ENCODE measurements around the gene ACAD11.

Gene ACAD11

DNA sequence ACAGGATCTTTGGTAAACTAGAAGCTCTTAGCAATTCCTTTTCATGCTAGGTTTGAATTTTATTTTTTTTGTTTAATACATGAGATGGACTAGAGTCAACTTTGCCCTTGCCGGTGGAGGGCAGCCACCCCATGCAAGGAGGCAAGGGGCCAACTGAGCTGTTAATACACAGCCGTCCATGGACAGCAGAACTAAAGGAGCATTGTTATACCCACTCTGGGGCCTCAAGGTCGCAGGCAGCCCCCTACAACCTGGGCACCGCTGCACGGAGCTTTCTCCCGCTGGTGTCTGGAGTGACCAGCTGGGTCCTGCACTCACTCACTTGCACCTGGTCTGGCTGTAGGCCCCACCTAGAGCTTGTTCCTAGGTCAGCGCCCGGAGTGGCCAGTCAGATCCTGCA, 110.4 kb downstream of the ACAD11 start:
- no peak for DNase-seq (ENCODE audit: extremely low spot score)
- ChIA-PET CTCF (interaction anchor here (0.6 kb wide), 1 partner anchor 45 kb away, joined by 3 read pairs; no protein-coding TSS in a partner anchor), POLR2A (no interaction called here)
- TF ChIP-seq SUZ12 (IDR thresholded peaks at IDR 0.05) = no peak
- TF ChIP-seq HDGF (IDR thresholded peaks at IDR 0.05; ENCODE audit: borderline replicate concordance) = no peak
- TF ChIP-seq FOXK2 (IDR thresholded peaks at IDR 0.05) = no peak

DNA sequence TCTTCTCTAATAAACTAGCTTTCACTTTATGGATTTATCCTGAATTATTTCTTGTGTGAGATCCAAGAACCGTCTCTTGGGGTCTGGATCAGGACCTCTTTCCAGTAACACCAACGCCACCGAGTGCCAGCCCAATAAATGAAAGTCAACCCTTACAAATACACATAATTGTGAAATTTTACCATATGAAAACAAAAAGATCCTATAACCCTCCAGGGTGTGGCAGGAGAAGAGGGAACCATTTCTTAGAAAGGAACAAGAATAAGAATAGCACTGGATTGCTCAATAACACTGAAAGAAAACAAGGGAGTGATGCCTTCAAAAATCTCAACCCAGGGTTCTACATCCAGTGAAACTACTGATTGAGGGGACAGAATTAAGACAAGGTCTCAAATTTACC, 114.1 kb downstream of the ACAD11 start:
- no peak for DNase-seq (ENCODE audit: extremely low spot score)
- ChIA-PET POLR2A (no interaction called here), CTCF (interaction anchor here (0.7 kb wide), 2 partner anchors 1699 to 1987 kb away, joined by 3 to 4 read pairs; no protein-coding TSS in a partner anchor)
- TF ChIP-seq, protein P1, sequence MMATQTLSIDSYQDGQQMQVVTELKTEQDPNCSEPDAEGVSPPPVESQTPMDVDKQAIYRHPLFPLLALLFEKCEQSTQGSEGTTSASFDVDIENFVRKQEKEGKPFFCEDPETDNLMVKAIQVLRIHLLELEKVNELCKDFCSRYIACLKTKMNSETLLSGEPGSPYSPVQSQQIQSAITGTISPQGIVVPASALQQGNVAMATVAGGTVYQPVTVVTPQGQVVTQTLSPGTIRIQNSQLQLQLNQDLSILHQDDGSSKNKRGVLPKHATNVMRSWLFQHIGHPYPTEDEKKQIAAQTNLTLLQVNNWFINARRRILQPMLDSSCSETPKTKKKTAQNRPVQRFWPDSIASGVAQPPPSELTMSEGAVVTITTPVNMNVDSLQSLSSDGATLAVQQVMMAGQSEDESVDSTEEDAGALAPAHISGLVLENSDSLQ (IDR thresholded peaks at IDR 0.05) = no peak
- TF ChIP-seq HDGF (IDR thresholded peaks at IDR 0.05; ENCODE audit: borderline replicate concordance) = no peak
- no peak for TF ChIP-seq SP1 (IDR thresholded peaks at IDR 0.05)
- TF ChIP-seq TARDBP (IDR thresholded peaks at IDR 0.05) = no peak
- no peak for TF ChIP-seq CTBP1 (IDR thresholded peaks at IDR 0.05; ENCODE audit: borderline replicate concordance)

DNA sequence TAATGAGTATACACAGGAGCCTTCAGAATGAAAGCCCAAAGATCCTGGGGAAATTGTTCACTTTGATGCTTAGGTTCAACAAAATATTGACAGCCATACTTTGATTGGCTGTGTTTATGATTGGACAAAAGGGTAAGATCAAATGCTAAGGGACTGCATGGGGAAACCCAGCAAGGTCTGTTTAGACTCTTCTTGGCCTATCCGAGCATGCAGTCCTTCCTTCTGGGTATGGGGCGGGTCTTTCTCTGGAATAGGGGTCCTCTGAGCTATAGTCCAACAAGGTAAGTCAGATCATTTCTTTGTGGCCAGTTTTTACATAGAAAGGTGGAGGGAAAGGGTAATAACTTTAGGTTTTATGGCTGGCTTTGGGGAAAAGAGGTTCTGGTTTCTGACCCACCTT, 115.5 kb downstream of the ACAD11 start:
- DNase-seq (ENCODE audit: extremely low spot score) = no peak
- no peak for TF ChIP-seq FOXA1 (IDR thresholded peaks at IDR 0.05)
- TF ChIP-seq, protein P1 (IDR thresholded peaks at IDR 0.05) = no peak
- TF ChIP-seq CTBP1 (IDR thresholded peaks at IDR 0.05; ENCODE audit: borderline replicate concordance) = no peak
- no peak for TF ChIP-seq L3MBTL2 (conservative IDR thresholded peaks at IDR 0.05)
- TF ChIP-seq ELF4 (IDR thresholded peaks at IDR 0.05) = no peak
- TF ChIP-seq NFRKB (IDR thresholded peaks at IDR 0.05) = no peak
- no peak for TF ChIP-seq TARDBP (IDR thresholded peaks at IDR 0.05)
- TF ChIP-seq ARNT (IDR thresholded peaks at IDR 0.05) = no peak
- no peak for TF ChIP-seq SUZ12 (IDR thresholded peaks at IDR 0.05)
- TF ChIP-seq ZNF384 (IDR thresholded peaks at IDR 0.05) = no peak
- TF ChIP-seq HDGF (IDR thresholded peaks at IDR 0.05; ENCODE audit: borderline replicate concordance) = no peak
- TF ChIP-seq FOXM1 (IDR thresholded peaks at IDR 0.05; ENCODE audit: borderline replicate concordance) = no peak
- no peak for TF ChIP-seq LEF1 (IDR thresholded peaks at IDR 0.05; ENCODE audit: borderline replicate concordance)
- TF ChIP-seq BHLHE40 (IDR thresholded peaks at IDR 0.05; ENCODE audit: borderline replicate concordance) = no peak
- no peak for TF ChIP-seq SP1 (IDR thresholded peaks at IDR 0.05)
- TF ChIP-seq FOXK2 (IDR thresholded peaks at IDR 0.05) = no peak
- POLR2A ChIA-PET = no interaction called here
- CTCF ChIA-PET = no interaction called here

DNA sequence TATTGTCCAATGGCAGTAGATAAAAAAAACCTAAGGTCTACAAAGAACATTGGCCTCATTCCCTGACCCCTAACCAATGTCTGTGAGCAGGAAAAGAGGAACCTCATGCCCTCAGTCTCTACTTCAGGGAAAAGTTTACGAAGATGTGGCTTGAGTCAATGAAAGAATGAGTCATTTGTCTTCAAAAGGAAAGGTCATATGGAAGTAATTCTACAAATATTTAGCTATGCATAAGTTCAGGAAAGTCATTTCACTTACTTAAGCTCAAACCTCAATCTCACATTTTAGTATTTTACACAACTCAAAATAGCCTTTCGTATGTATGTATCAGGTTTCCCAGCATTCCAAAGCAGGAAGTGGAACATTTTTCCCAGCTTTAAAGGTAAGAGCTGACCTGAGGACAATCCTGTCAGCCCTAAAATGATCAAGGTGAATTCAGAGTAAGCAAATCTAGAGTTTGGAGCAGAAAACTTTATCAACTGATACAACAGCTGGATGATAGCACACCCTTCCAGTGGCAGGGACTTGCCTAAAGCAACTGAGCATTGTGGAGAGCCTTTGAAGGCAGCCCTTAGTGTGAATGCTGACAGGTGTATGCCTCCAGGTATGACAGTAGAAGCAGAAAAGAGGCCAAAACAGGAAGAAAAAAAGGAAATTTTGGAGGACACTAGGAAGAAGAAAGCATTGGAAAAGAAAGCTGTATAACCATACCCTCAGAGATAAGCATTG, 116.4 kb downstream of the ACAD11 start:
- CTCF ChIA-PET = no interaction called here
- DNase-seq (ENCODE audit: extremely low spot score) = no peak
- TF ChIP-seq SP1 (IDR thresholded peaks at IDR 0.05) = no peak
- TF ChIP-seq NFRKB (IDR thresholded peaks at IDR 0.05) = no peak
- TF ChIP-seq, protein P1 (IDR thresholded peaks at IDR 0.05) = no peak
- TF ChIP-seq FOXM1 (IDR thresholded peaks at IDR 0.05; ENCODE audit: borderline replicate concordance) = no peak
- TF ChIP-seq ELF4 (IDR thresholded peaks at IDR 0.05) = no peak
- TF ChIP-seq ARNT (IDR thresholded peaks at IDR 0.05) = no peak
- TF ChIP-seq BHLHE40 (IDR thresholded peaks at IDR 0.05; ENCODE audit: borderline replicate concordance) = no peak
- no peak for TF ChIP-seq ZNF384 (IDR thresholded peaks at IDR 0.05)
- no peak for TF ChIP-seq CTBP1 (IDR thresholded peaks at IDR 0.05; ENCODE audit: borderline replicate concordance)
- no peak for TF ChIP-seq HDGF (IDR thresholded peaks at IDR 0.05; ENCODE audit: borderline replicate concordance)
- no peak for TF ChIP-seq FOXA1 (IDR thresholded peaks at IDR 0.05)
- TF ChIP-seq FOXK2 (IDR thresholded peaks at IDR 0.05) = no peak
- no peak for TF ChIP-seq TARDBP (IDR thresholded peaks at IDR 0.05)
- POLR2A ChIA-PET = no interaction called here

DNA sequence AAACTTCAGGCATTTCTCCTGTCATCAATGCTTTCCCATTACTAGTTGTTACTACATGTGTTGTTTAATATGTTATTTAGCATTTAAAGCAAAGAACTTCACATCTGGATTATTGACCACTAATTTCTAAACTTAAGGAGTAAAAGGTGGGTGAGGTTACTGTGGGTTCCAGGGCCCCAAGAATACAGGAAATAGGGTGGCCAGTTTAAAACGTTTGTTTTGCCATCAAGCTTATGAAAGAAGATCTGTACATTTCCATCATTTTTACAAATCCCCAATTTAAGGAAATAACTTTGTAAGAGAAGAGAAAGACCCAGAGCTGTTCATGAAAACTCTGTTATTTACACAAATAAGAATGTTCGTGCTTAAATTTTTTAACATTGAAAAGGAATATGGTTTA, 117.0 kb downstream of the ACAD11 start:
- CTCF ChIA-PET = no interaction called here
- no peak for DNase-seq (ENCODE audit: extremely low spot score)
- POLR2A ChIA-PET = no interaction called here
- TF ChIP-seq LEF1 (IDR thresholded peaks at IDR 0.05; ENCODE audit: borderline replicate concordance) = no peak
- no peak for TF ChIP-seq ELF4 (IDR thresholded peaks at IDR 0.05)
- no peak for TF ChIP-seq L3MBTL2 (conservative IDR thresholded peaks at IDR 0.05)
- TF ChIP-seq FOXK2 (IDR thresholded peaks at IDR 0.05) = no peak
- no peak for TF ChIP-seq FOXM1 (IDR thresholded peaks at IDR 0.05; ENCODE audit: borderline replicate concordance)
- TF ChIP-seq, protein P1 (IDR thresholded peaks at IDR 0.05) = no peak

DNA sequence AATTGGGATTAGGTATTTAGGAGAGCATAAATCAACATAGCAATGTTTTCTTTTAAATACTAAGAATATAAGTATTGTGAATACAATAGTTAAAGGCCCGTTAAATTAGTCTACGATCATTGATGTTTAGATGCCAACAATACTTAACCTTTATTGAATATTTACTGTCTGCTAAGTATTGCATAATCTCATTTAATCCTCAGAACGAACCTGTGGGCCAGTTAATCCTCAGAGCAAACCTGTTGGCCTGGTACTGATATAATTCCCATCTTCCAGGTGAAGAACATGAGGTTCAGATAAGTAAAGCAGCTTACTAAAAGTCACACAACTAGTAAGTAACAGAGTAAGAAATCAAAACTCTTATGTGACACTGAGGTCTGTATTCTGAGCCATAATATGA, 119.9 kb downstream of the ACAD11 start:
- no peak for TF ChIP-seq TARDBP (IDR thresholded peaks at IDR 0.05)
- TF ChIP-seq FOXK2 (IDR thresholded peaks at IDR 0.05) = no peak
- ChIA-PET POLR2A (no interaction called here), CTCF (no interaction called here)
- DNase-seq (ENCODE audit: extremely low spot score) = no peak
